ENCODE measurements around the gene OR2V1. TPM values are rescaled to one million over a fixed set of nuclear protein-coding genes. Genes with fewer than 3 reads are reported as not detected.

Gene OR2V1
- total and polyA plus RNA-seq, 2 experiments from 2014 or later, result not detected

- TF ChIP-seq REST (IDR thresholded peaks at IDR 0.05; ENCODE audit: unreplicated experiment), result no peak
- no peak for TF ChIP-seq EZH2phosphoT487 (IDR thresholded peaks at IDR 0.05; ENCODE audit: unreplicated experiment)
- no peak for TF ChIP-seq EZH2 (IDR thresholded peaks at IDR 0.05; ENCODE audit: low read depth, unreplicated experiment)
- TF ChIP-seq POLR2AphosphoS5 (IDR thresholded peaks at IDR 0.05; ENCODE audit: low read depth), result no peak
Observed at GRCh38 chr5:181133083-181133482, 2.1 kb upstream of the OR2V1 start (continued).

- Mint-ChIP-seq H3K27me3 (ENCODE audit: insufficient read depth, low read depth, poor library complexity) (peaks cover 16% of the 10 kb centered on the region), H3K27ac (no peak overlapping the region), H3K4me3 (no peak overlapping the region; the same call in 2 of the 3 replicates), H3K9me3 (no peaks in the 10 kb centered on the region; the same call in 2 of the 3 replicates), H3K36me3 (ENCODE audit: low read depth) (no peaks in the 10 kb centered on the region; the same call in 2 of the 3 replicates), H3K4me1 (peaks cover 2% of the 10 kb centered on the region; the same call in 2 of the 3 replicates)
- H2AFZ ChIP-seq, result no peak overlapping the region
- H3K4me3 ChIP-seq, result no peak overlapping the region
- no peak overlapping the region for H3K27ac ChIP-seq (ENCODE audit: low read depth)
- H3F3A ChIP-seq (replicated peaks; ENCODE audit: low read depth), result no peaks in the 10 kb centered on the region
- H3K27me3 ChIP-seq (ENCODE audit: insufficient read depth), result no peaks in the 10 kb centered on the region
- DNase-seq (ENCODE audit: low spot score), result no peak
- H3K4me1 ChIP-seq (ENCODE audit: insufficient read depth), result 0 out of 2 replicates have a peak, but pooled peaks cover 5% of the 10 kb centered on the region
- H3K79me2 ChIP-seq (replicated peaks; ENCODE audit: insufficient read depth), result no peaks in the 10 kb centered on the region
- no peaks in the 10 kb centered on the region for H4K20me1 ChIP-seq (replicated peaks; ENCODE audit: insufficient read depth)
- ATAC-seq, result no peak
- H3K9me2 ChIP-seq (ENCODE audit: insufficient read depth), result no peaks in the 10 kb centered on the region
- H3K4me2 ChIP-seq, result no peak overlapping the region
- 0 out of 2 replicates have a peak, but pooled peaks cover 3% of the 10 kb centered on the region for H3K36me3 ChIP-seq (ENCODE audit: insufficient read depth)
- no peak for TF ChIP-seq STAT1 (IDR thresholded peaks at IDR 0.05; ENCODE audit: unreplicated experiment)
- TF ChIP-seq CTCF (conservative IDR thresholded peaks at IDR 0.05; ENCODE audit: low read depth in 2 of 2), result no peak
- no peak for TF ChIP-seq POLR2AphosphoS5 (IDR thresholded peaks at IDR 0.05; ENCODE audit: low read depth)
- TF ChIP-seq ZNF114 (CRISPR knock-in tag; IDR thresholded peaks at IDR 0.05), result no peak
- TF ChIP-seq NANOG (IDR thresholded peaks at IDR 0.05; ENCODE audit: borderline replicate concordance), result no peak
- TF ChIP-seq ZNF331 (CRISPR knock-in tag; IDR thresholded peaks at IDR 0.05; ENCODE audit: low read depth), result no peak
- no peak for TF ChIP-seq EZH2 (IDR thresholded peaks at IDR 0.05; ENCODE audit: low read depth, unreplicated experiment)
- TF ChIP-seq ETS1 (IDR thresholded peaks at IDR 0.05), result no peak
- no peak for TF ChIP-seq CREB1 (CRISPR knock-in tag; IDR thresholded peaks at IDR 0.05; ENCODE audit: low read depth)
- TF ChIP-seq REST (IDR thresholded peaks at IDR 0.05; ENCODE audit: unreplicated experiment), result no peak
- TF ChIP-seq JUNB (IDR thresholded peaks at IDR 0.05; ENCODE audit: unreplicated experiment), result no peak
Observed at GRCh38 chr5:181131514-181131913, 545 bp upstream of the OR2V1 start.
